Measurements from ENCODE around the gene RELT.
"Not testable (repeated sequence)": the region's sequence is repeated elsewhere in the genome, so short reads cannot be mapped to it uniquely, and the experiment has no call there.

The RELT gene

DNA sequence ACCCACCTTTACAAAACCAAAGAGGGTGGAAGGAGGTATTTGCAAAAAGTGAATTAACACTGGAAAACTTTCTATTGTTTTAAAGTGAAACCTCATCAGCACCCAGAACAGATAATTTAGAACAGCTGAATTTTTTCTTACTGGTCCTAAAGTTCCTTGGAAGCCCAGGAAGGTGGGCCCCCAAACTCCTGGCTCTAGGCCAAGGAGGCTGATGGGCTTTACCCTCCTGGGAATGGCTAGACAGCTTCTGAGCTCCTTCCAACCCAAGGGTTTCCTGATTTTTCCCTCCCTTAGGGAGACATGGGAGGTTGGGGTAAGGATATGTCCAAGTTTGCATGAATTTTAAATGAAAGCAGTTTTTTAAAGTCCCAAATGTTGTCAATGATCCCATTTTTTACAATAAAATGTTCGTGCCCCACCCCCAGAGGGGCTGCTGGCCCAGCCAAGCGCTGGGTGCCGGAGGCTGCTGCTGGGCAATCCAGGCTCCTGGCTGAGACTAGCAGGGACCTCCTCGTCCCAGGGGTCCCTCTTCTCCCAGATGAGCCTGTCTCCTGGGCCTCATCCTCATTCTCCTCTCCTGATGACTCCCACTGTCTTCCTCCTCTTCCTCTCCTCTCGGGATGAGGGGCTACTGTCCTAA is 28.4 kb downstream of the RELT start:
- DNase-seq, result no peak

DNA sequence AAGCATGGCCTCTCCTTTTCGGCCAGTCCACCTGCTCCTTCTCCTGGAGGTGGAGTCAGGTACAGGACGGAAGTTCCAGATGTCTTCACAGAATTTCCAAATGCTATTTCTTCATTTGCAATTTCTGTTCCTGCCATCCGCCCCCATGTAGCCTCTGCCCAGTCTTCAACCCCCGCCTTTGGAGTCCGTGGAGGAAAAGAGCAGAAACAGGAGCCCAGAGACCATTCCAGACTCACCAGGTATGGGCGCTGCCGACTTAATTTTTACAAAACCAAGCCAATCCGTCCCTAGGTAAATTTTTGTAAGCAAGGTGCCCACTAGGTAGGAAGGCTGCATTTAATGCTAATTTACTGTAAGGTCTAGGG is 28.9 kb downstream of the RELT start:
- DNase-seq, result no peak

DNA sequence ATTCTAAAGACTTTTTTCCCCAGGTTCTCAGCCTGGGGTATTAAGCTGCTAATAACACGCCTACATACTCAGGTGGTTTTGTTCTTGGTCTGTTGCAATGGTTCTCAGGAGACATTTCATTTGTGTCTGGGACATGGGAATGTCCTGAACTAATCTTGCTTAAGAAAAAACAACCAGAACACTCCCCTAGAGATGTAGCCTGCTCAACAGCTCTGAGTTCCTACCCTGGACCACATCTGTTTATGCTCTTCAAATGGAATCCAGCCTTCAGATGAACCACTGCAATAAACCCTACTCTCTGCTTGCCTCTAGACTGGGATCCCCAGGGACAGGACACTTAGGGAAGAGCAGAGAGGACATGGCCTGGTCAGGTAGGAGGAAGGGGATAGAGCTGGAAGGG is 29.9 kb downstream of the RELT start:
- DNase-seq, result no peak

DNA sequence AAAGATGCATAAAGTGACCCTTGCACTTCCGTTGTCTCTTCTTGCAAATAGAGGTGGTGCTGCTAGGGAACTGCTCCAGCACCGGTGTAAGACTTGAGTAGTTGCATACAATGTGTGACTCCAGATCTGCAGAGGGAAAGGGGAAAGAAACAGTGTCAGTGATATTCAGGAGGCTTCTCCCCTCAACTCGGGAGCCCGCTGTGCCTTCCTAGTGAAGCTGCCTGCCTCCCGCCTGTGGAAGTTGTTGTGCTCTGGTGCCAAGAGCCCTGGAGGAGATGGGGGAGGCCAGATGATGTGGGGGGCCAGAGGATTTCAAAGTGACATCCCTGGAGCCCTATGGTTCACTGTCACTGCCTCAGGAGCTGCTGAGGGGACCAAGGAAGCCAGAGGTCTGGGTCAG is 30.4 kb downstream of the RELT start:
- no peak for DNase-seq

DNA sequence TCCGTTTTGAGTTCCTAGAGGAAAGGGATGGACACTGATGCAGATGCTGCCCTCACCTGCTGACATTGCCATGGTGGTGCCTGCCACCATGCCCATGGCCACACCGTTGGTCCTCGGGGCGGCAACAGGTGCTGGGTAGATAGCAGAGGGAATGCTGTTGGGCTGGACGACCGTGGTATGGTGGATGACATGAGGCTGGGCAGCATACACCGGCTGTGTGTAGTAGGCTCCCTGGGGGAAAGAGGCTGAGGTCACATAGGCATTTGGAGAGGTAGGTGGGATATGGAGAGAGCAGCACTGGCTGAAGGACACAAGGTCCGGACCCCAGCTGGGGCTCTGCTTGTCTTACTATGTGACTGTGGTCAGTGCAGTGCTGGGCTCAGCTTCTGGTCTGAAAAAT is 33.2 kb downstream of the RELT start:
- no peak for DNase-seq

DNA sequence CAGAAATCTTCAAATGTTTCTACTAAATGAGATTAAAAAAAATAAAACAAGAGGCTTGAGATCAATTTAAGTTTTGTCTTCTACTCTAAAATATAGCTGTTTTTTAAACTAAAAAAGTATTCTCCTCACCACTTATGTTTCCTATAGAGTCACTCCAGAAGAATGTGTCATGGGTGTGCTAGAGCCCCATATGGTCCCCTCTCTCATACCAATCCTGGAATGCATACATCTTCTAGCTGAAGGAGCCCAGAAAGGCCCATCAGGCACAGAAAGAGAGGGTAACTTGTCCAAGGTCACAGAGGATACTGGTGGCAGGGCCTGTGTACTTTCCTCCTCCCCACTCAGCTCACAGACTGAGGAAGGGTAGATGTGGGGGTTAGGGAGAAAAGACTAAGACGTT is 34.4 kb downstream of the RELT start:
- DNase-seq, result no peak

DNA sequence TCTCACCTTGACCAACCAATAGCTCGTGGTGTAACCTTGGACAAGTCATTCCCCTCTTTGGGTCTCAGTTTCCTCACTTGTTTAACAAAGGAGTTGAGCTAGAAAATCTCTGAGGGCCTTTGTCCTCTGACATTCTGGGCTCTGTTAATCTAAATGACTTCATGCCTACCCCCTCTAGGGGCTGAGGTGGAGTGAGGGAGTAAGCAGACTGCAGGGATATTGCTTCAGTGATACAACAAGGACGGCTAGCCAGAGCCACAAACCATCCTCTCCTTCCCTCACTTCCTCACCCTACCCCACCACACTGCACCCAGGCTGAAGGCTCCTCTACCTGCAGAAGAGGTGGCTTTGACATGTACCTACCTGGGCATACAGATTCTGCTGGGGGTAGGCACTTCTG is 34.8 kb downstream of the RELT start:
- DNase-seq, result no peak

DNA sequence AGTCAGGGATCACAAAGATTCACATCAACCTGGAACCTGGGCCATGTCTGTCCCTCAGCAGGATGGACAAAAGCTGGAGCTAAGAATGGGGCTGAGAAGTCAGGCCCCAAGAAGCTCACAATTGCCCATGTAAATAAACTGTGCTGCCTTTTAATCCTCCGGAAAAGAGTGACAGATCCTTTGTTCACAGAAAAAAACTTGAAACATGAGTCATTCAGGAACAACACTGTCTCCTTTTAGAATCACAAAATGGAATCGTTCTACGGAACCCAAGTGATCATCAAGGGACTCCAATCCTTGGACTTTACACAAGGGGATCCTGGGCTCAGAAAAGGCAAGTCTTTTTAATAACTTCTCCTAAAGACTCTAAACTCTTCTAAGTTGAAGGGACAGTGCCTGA is 36.1 kb downstream of the RELT start:
- DNase-seq, result no peak

DNA sequence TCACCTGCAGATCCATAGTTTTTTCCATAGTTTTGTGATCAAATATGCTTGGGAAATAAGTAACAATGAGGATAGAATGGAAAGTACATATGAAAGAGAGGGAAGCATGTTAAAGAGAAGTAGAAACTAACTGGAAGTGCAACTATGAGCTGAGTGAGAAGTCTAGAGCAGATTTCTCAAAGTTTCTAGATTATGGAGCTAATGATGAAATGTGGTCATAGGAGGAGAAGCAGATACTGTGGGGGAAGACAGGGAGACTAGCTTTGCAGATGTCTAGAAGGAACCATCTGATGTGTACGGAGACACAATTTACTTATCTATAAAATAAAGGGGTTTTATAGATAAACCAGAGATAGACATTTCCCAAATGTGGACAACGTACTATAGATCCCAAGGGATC is 37.1 kb downstream of the RELT start:
- no peak for DNase-seq

DNA sequence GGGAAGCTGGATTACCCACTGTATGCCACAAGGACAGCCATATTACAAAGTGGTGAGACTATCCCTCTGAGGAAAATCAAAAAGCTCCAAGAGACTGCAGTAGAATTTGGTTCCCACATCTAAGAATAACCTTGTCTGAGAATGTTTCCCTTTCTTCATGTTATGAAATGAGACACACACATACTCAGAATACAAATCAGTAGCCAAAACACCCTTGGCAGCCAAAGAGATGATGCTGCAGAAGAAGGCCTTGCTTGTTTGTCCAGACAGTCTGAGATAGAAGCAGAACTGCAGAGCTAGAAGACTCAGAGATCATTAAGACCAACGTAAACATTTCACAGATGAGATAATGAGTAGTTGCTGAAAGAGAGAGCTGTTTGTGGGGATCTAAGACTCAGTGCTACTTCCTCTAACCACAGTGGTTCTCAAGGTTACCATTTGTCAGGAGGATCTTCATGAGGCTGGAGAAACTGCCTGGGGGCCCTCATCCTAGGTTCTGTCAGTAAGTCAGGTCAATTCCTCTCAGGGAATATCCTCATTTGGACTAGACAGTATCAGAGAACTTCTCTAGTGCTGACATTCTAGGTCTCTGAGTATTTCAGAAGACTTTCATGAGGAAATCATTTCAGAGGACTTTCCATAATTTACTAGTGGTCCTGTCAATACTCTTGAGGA is 38.9 kb downstream of the RELT start:
- no peak for DNase-seq

DNA sequence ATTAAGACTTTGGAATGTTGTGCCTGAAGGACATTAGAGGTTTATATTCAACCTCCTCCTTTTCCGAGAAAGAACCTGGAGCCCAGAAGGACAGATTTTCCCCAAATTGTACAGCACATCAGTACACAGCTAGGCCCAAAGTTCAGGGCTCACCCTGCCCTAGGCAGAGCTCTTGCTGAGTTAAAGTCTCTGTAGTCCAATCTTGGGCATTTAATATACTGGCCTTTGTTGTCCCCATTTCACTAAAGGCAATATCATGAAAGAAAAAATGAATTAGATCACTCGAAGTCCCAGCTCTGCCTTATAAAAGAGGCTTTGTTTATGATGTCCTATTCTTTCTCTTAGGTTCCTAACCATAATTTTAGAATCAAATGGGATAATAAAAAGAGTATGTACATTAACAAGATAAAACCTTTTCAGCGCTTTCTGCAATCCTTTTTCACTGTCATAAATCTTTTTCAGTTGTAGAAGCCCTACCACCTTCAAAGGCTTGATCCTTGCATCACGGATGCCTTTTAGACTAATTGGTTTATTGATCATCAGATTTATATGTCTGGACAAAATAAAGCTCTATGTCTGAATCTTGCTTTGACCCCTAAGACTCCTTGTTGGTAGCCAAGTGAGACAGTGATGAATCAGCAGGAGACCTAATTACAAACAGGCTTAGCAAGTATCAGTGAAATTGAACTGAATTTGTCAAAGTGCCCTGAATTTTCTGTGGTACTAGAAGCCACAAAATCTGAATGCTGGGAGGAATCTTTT is 39.8 kb downstream of the RELT start:
- no peak for DNase-seq

DNA sequence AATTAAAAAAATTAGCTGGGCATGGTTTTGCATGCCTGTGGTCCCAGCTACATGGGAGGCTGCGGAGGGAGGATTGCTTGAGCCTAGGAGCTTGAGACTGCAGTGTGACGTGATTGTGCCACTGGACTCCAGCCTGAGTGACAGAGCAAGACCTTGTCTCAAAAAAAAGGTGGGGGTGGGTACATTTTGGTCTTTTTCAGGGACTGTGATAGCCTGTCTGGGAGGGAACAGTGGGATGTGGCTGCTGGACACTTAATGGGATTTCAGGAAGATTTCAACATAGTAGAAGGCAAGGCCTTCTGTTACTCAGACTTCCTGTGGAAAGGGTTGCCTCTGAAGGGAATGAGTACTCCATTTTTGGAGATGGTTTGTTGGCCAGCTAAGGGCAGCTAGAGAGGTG is 40.6 kb downstream of the RELT start:
- DNase-seq, result no peak

DNA sequence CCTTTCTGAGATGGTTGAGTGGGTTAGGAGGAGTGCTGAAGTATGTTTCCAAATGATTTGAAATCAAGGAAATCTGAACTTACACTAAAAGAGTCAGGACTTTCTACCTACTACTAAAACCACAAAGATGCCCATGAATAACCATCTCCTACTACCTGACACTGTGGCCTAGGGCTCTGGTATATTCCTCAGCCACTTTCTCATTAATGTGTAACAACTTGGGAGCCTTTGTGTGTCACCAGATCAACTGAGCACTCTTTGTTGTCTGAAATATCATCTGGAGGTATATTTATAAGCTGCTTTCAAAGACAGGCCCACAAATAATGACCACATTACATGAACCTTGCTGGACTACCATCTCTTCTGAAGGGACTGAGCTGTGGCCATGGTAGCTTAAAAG is 43.9 kb downstream of the RELT start:
- DNase-seq, result no peak

DNA sequence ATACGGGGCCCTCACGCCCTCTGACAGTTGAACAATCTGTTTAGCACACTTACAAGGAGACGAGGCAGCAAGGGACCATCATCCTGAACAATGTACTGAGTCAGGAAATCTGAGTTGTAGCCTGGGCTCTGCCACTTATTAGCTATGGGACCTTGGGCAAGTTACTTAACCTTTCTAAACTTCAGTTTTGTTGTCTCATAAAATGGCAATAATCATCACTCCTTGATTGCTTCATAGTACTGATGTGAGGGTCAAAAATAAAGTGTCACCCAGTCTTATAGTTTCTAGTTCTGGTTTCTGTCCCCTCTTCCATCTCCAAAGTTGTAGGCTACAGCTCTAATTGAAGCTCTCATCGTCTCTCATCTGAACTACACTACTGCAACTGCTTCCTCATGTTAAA is 46.7 kb downstream of the RELT start:
- no peak for DNase-seq

DNA sequence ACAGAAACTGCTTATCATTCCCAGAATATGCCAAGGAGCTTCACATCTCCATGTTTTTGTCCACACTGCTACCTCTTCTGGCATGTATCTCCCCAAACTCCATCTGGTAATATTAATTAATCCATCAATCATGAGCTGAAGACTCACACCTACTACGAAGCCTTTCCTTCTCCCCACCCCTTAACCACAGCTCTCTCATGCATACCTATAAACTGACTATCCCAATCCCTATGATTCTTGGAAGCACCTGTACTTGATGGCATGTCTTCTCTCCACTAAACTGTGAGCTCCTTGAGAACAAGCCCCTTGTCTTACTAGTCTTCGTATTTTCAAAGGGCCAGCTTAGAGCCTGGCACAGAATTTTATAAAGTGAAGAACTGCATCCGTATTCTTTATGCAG is 47.3 kb downstream of the RELT start:
- no peak for DNase-seq

DNA sequence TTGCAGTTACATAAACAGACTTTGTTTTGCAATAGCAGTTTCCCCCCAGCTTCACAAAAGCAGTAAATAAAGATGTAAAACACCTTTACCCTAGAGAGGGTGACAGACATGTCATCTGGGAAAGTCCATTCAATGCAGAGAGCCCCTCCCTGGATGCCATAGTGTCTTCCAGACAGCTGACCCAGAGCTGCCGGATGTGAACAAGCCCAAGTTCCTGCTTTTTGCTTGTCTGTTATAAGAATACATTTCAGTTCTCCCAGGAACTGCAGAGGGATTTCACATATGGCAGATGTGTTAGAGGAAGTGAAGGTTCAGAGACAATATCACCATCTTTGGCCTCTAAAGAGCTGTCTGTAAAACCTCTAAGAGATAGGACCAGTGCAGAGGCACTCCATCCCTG is 48.9 kb downstream of the RELT start:
- no peak for DNase-seq

DNA sequence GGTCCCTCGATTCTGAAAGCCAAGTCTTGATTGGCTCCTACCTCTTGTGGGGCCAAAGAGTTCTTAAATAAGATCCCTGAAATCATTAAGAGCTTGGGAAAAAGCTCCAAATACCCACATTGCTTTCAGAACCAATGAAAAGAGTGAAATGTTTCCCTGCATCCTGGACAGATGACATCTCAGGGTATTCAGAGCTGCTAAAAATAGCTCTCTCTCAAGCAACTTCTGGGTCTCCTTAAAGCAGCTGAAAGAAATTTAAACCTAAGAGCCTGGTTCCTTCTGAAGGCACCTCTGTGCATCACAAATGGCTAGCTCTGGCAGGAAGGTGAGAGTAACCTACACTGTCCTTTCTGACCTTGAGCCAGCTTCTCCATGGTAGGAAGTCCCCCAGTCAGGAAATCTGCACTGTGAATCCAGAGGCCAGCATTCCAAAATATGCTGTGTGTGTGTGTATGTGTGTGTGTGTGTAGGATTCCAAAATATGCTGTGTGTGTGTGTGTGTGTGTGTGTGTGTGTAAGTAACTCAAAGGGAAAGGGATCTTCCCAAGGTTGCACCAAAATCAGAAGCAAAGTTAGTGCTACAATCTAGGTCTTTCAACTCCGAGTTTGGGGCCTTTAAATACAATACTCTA is 50.1 kb downstream of the RELT start:
- no peak for DNase-seq

DNA sequence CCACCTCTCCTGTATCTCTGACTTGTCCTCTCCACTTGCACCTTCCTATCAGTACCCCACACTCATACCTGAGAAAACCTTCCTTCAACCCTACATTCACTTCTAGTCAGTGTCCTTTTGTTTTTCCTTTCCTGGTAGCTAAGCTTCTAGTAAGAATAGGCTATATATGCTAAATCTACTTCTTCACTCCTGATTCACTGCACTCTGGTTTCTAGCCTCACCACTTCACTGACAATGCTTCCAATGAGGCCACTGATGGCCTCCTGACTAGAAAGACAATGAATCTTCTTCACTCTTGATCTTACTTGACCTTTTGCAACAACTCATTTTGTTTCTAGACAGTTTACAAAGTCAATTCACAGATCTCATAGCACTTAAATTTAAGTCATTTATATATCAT is 52.0 kb downstream of the RELT start:
- no peak for DNase-seq

DNA sequence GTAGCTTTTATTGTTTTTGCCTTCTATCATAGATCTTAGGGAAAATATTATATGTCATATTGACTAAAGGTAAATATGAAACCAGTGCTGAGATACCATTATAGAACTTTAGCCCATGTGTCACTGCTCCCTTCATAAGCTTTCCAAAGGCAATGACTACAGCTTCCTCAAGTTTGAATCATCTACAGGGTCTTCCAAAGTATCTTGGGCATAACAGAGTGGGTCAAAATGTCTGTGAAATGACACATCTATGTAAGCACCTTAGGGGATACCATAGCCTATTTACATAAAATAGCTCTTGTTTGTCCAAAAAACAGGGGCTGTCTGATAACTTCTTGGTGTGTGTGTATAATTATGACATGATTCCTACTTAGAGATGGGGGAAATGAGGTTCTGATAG is 52.5 kb downstream of the RELT start:
- no peak for DNase-seq

DNA sequence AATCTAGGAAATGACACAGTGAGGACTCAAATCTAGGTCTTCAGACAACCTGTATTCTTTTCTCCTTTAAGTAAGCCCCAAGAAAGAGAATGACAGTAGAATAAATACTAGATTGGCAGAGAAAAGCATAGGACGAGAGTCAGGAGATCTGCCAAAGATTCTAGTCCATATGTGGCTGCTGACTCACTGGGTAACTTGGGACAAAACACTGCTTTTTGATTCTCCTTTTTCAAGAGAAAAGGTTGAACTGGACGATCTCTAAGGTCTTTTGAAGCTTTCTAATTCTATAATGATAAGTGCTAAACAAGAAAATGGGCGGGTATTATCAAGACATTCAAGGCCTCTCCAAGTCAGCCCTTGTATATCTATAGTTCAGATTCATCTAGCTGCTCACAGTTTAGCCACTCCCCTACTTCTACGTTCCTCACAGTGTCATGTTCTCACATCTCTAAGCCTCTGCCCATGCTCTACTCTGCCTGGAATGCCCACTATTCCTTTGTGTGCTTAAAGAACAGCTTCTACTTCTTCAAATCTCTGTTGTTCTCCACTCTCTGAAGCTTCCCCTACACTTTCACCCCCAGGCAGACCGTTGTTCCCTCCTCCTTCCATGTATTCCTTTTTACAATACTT is 53.0 kb downstream of the RELT start:
- no peak for DNase-seq

DNA sequence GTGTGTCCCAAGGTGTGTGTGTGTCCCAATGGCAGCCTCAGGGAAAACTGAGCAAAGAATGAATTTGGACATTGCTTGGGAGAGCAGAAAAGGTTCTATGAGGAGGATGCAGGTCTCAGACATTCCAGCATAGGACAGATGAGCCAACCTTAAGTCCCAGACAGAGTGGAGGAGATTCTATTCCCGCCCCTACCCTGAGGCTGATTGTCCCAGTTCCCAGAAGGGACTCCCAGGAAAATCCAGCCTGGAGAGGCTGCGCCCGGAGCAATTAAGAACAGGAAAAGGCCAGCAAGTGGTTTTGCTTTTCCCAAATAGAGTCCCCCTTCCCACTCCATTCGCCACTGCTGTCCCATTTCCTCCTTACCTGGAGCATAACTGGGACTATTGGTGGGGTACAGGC is 54.1 kb downstream of the RELT start:
- DNase-seq, result no peak

DNA sequence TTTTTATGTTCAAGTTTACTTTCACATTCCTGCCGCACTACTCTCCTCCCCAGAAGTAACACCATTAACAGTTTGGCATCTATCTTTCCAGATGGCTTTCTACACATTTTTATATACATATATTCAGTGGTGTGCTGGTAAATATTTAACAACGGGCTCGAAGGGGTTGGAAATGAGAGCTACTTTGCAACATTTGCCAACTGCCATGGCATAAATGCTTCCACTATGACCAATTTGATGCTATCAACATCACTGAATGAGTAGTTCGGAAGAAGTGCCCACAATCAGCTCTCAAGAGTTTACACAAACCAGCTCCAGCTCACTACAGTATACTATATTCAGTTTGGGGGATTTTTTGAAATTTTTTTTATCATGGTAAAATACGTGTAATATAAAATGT is 55.2 kb downstream of the RELT start:
- DNase-seq, result no peak

DNA sequence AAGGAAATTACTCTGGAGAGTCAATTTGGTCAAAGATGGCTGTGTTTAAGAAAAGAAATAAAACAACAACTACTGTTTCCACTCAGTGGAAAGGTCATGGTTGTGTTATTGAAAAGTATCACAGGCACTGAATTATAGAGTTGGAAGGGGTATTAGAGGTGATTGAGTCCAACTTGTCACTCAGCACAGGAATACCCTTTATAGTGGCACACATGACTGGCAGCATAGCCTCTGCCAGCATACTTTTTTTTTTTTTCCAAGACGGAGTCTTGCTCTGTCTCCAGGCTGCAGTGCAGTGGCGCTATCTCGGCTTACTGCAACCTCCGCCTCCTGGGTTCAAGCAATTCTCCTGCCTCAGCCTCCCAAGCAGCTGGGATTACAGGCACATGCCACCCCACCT is 60.7 kb downstream of the RELT start:
- not testable (repeated sequence) for DNase-seq

Data from stimulated activated CD4-positive, alpha-beta T cell treated with anti-CD3 and anti-CD28 coated beads, Interleukin-4, amount 100 ng/mL, for 4 hours (primary cell).